Stimulated activated CD4-positive, alpha-beta T cell treated with anti-CD3 and anti-CD28 coated beads, Interleukin-4, amount 100 ng/mL, for 24 hours (primary cell): ENCODE results near the gene KNTC1.
"Not testable (repeated sequence)": the region's sequence is repeated elsewhere in the genome, so short reads cannot be mapped to it uniquely, and the experiment has no call there.

Source experiments
- DNase-seq: peaks from one replicate; pipeline ENCODE4 v3.0.0-alpha.2; 2020

KNTC1 gene

GRCh38 chr12:122526683-122527477, at the start of gene KNTC1, which contains the start of gene RSRC2:
TSS of gene KNTC1 (plus strand) at chr12:122527249. CDS start at chr12:122530064, 2,815 bp downstream.
TSS of gene RSRC2 (minus strand) at chr12:122526936. CDS start at chr12:122526853, 83 bp downstream.
- peak; percentile 99 for DNase-seq

GRCh38 chr12:122480753-122481152, 46.3 kb upstream of the KNTC1 start:
- DNase-seq = no peak

GRCh38 chr12:122481861-122482260, 45.2 kb upstream of the KNTC1 start:
- DNase-seq = no peak

- DNase-seq = no peak
Measured at GRCh38 chr12:122483969-122484368, 43.1 kb upstream of the KNTC1 start.

GRCh38 chr12:122484385-122484784, 42.7 kb upstream of the KNTC1 start:
- not testable (repeated sequence) for DNase-seq

GRCh38 chr12:122486360-122486759, 40.7 kb upstream of the KNTC1 start:
- not testable (repeated sequence) for DNase-seq

- no peak for DNase-seq
Measured at GRCh38 chr12:122486805-122487426, 40.1 kb upstream of the KNTC1 start.

- DNase-seq = not testable (repeated sequence)
Measured at GRCh38 chr12:122487807-122488206, 39.2 kb upstream of the KNTC1 start.

- DNase-seq = no peak
Measured at GRCh38 chr12:122489038-122489437, 38.0 kb upstream of the KNTC1 start.

- DNase-seq = no peak
Measured at GRCh38 chr12:122491991-122492390, 35.1 kb upstream of the KNTC1 start.

- not testable (repeated sequence) for DNase-seq
Measured at GRCh38 chr12:122493222-122493621, 33.8 kb upstream of the KNTC1 start.

- DNase-seq = no peak
Measured at GRCh38 chr12:122495258-122495657, 31.8 kb upstream of the KNTC1 start.

- DNase-seq = peak; percentile 52
Measured at GRCh38 chr12:122499991-122500684, 26.9 kb upstream of the KNTC1 start.

GRCh38 chr12:122500685-122501488, 26.2 kb upstream of the KNTC1 start, which contains the start of gene ZCCHC8:
TSS of gene ZCCHC8 (minus strand) at chr12:122500932. CDS start at chr12:122500840, 92 bp downstream.
- peak; percentile 97 for DNase-seq

- DNase-seq = no peak
Measured at GRCh38 chr12:122501489-122501989, 25.5 kb upstream of the KNTC1 start.

- DNase-seq = no peak
Measured at GRCh38 chr12:122503147-122503751, 23.8 kb upstream of the KNTC1 start.

GRCh38 chr12:122503783-122504590, 23.1 kb upstream of the KNTC1 start:
- no peak for DNase-seq

- no peak for DNase-seq
Measured at GRCh38 chr12:122505419-122506051, 21.5 kb upstream of the KNTC1 start.

GRCh38 chr12:122506393-122506938, 20.6 kb upstream of the KNTC1 start:
- no peak for DNase-seq

- DNase-seq = no peak
Measured at GRCh38 chr12:122508163-122508562, 18.9 kb upstream of the KNTC1 start.
